ENCODE measurements around the gene CARMIL1.

Gene CARMIL1

DNA sequence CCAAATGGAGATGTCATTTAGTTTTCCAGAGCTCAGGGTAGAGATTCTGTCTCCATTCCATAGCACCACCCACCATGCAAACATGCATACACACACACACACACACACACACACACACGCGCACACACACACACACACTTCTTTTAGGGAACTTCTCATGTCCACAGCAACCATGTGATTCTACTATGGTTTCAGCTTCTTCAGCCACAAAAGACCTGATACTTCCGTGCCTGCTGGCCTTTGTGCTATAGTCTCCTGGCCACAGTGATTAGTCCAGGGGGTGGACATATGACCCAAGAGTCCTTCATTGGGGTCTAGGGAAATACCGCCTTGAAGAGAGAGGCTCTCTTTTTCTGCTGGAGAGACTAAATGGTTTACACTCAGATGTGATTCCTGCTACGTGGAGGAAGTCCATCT is 53.5 kb downstream of the CARMIL1 start:
- no peaks in the 10 kb centered on the region for H3K9me3 ChIP-seq (ENCODE audit: severe bottlenecking)
- H3K36me3 ChIP-seq, result no peaks in the 10 kb centered on the region
- H3K4me3 ChIP-seq (ENCODE audit: low read depth, low read length), result no peak overlapping the region
- no peaks in the 10 kb centered on the region for H3K27me3 ChIP-seq (ENCODE audit: insufficient read depth, low read depth, severe bottlenecking)
- no peak overlapping the region for H3K27ac ChIP-seq
- DNase-seq, result no peak
- TF ChIP-seq, protein P1, sequence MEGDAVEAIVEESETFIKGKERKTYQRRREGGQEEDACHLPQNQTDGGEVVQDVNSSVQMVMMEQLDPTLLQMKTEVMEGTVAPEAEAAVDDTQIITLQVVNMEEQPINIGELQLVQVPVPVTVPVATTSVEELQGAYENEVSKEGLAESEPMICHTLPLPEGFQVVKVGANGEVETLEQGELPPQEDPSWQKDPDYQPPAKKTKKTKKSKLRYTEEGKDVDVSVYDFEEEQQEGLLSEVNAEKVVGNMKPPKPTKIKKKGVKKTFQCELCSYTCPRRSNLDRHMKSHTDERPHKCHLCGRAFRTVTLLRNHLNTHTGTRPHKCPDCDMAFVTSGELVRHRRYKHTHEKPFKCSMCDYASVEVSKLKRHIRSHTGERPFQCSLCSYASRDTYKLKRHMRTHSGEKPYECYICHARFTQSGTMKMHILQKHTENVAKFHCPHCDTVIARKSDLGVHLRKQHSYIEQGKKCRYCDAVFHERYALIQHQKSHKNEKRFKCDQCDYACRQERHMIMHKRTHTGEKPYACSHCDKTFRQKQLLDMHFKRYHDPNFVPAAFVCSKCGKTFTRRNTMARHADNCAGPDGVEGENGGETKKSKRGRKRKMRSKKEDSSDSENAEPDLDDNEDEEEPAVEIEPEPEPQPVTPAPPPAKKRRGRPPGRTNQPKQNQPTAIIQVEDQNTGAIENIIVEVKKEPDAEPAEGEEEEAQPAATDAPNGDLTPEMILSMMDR (IDR thresholded peaks at IDR 0.05; ENCODE audit: low read depth, low read length), result no peak

DNA sequence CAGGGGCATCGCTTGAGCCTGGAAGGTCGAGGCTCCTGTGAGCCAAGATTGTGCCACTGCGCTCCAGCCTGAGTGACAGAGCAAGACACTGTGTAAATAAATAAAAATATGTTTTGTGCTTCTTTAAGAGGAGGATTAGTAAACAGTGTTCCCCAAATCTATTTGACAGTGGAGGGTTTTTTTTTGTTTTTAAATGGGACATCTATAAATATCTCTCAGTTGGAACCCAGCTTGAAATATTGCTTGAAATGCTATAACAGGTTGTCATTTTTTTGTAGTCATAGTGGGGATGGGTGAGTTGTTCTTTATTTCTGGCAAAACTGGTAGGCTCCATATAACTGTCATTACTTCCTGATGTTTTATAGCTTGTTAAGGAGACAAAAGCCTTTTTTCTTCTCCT is 54.3 kb downstream of the CARMIL1 start:
- H3K9me3 ChIP-seq (ENCODE audit: severe bottlenecking), result no peaks in the 10 kb centered on the region
- no peak overlapping the region for H3K4me3 ChIP-seq (ENCODE audit: low read depth, low read length)
- TF ChIP-seq, protein P1 (IDR thresholded peaks at IDR 0.05; ENCODE audit: low read depth, low read length), result no peak
- H3K27me3 ChIP-seq (ENCODE audit: insufficient read depth, low read depth, severe bottlenecking), result no peaks in the 10 kb centered on the region
- H3K36me3 ChIP-seq, result no peaks in the 10 kb centered on the region
- H3K27ac ChIP-seq, result no peak overlapping the region
- DNase-seq, result no peak

DNA sequence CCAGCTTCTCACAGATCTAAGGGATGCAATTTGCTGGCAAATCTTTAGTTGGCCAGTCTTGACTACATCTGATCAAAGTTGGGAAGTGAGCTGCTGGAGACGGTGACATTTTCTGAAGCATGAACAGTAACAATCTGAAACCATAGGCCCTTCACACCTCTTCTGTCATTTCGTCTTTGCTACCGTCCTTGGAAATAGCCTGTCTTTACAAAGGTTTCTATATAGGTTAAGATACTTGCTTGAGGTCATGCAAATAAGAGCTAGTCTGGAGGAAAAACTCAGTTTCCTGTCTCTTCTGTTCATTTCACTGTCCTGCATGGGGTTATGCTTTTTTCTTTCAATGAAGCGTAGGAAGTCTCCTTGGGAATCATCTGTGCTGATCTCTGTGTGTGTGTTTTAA is 55.6 kb downstream of the CARMIL1 start:
- Histone ChIP-seq H3K4me3 (ENCODE audit: low read depth, low read length) (no peak overlapping the region), H3K36me3 (no peaks in the 10 kb centered on the region), H3K9me3 (ENCODE audit: severe bottlenecking) (no peaks in the 10 kb centered on the region), H3K27ac (no peak overlapping the region), H3K27me3 (ENCODE audit: insufficient read depth, low read depth, severe bottlenecking) (no peaks in the 10 kb centered on the region)
- TF ChIP-seq, protein P1 (IDR thresholded peaks at IDR 0.05; ENCODE audit: low read depth, low read length), result no peak
- DNase-seq, result no peak

DNA sequence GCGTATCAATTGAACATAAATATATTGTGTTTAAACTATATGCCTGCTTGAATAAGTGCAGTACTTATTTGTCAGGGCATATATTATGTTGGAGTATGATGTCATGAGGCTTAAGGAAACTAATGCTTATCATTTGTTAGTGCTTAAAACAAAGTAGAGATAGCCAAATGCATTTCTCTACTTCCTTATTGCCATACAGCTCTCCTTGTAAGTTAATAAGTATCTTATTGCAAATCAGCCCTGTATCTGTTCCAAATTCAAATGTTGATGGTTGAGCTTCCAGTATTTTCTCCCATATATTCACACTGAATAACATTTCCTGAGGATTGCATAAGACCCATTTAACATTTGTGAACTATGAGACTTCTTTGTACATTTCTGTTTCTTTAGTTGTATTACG is 57.8 kb downstream of the CARMIL1 start:
- Histone ChIP-seq H3K4me3 (ENCODE audit: low read depth, low read length) (no peak overlapping the region), H3K27ac (no peak overlapping the region), H3K27me3 (ENCODE audit: insufficient read depth, low read depth, severe bottlenecking) (no peaks in the 10 kb centered on the region), H3K36me3 (no peaks in the 10 kb centered on the region), H3K9me3 (ENCODE audit: severe bottlenecking) (no peaks in the 10 kb centered on the region)
- no peak for DNase-seq
- TF ChIP-seq, protein P1 (IDR thresholded peaks at IDR 0.05; ENCODE audit: low read depth, low read length), result no peak

DNA sequence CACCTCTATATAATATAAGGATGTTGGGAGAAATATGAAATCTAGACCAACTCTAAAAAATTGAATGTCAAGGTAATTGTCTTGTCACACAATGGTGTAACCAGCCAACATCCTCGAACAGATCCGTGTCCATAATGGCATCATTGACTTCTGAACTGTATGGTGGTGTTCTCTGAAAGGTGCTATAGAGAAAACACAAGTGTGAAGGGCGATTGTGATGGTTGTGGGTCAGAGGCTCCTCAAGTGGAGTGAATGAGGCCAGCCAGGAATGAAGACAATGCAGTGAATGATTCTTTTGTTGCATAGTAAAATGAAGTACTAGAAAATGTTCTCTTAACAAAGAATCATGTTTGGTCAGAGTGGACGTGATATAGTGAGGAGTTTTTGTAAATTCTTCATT is 58.3 kb downstream of the CARMIL1 start:
- Histone ChIP-seq H3K27me3 (ENCODE audit: insufficient read depth, low read depth, severe bottlenecking) (no peaks in the 10 kb centered on the region), H3K4me3 (ENCODE audit: low read depth, low read length) (no peak overlapping the region), H3K36me3 (no peaks in the 10 kb centered on the region), H3K27ac (no peak overlapping the region), H3K9me3 (ENCODE audit: severe bottlenecking) (no peaks in the 10 kb centered on the region)
- TF ChIP-seq, protein P1 (IDR thresholded peaks at IDR 0.05; ENCODE audit: low read depth, low read length), result no peak
- DNase-seq, result no peak

DNA sequence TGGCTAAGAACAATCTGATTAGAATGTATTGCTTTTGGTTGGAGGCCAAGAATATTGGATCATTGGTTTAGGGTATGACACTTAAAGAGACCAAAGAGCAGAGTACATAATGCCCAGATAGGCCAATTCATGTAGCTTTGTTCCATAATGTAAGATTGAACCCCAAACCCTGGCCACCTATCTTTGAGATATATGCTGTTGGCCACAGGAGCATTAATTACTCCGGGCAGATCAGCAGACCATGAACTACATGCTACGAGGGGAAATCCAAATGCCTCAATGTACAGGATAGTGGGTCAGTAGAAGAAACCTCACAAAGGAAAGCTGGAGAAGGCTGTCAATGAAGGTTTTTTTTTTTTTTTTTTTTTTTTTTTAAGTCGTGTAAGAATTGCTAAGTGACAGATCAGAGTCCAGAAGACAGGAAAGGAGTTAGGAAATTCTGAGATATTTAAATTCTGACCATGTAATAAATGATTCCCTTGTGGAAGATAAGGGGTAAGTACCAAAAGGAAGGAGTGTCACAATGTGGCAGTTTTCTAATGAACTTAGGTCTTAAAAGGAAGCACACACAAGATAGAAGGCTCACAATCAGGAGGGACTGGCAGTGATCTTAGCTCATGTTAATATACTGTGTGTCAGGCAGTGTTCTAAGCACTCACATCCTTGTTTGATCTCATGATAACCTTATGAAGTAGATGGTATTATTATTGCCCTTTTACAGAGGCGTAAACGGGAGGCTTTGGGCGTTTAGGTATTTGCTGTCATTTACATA is 61.4 kb downstream of the CARMIL1 start:
- H3K27ac ChIP-seq, result no peak overlapping the region
- no peak for DNase-seq
- H3K4me3 ChIP-seq (ENCODE audit: low read depth, low read length), result no peak overlapping the region
- TF ChIP-seq, protein P1 (IDR thresholded peaks at IDR 0.05; ENCODE audit: low read depth, low read length), result no peak
- no peaks in the 10 kb centered on the region for H3K9me3 ChIP-seq (ENCODE audit: severe bottlenecking)
- H3K27me3 ChIP-seq (ENCODE audit: insufficient read depth, low read depth, severe bottlenecking), result no peaks in the 10 kb centered on the region
- H3K36me3 ChIP-seq, result no peaks in the 10 kb centered on the region
